MCF 10A (cell line): ENCODE results near the gene BACH2. TPM values are rescaled to one million over a fixed set of nuclear protein-coding genes. Genes with fewer than 3 reads are reported as not detected.

ENCODE experiments used
- BruUV-seq: library from RNA; stranded (reverse); fragments of 400-500 nt; replicated peaks from 2 replicates; lab custom pipeline; 2021; lab: Mats Ljungman, UMichigan
- CTCF ChIA-PET: fragments of 300-600 bp; sonication (Branson Sonifier 250); formaldehyde crosslinking; extraction: SDS; loops from one replicate; lab custom pipeline; 2021; ENCODE audit warnings: antibody characterized with exemption, inconsistent platforms; lab: Yijun Ruan, JAX
- POLR2A ChIA-PET: fragments of 300-600, 350-650 bp; sonication (Branson Sonifier 250); formaldehyde crosslinking; extraction: SDS; loops from one replicate; lab custom pipeline; 2020; ENCODE audit warnings: antibody characterized with exemption, inconsistent platforms; lab: Yijun Ruan, JAX
- DNase-seq: peaks from one replicate; pipeline ENCODE4 v3.0.0-alpha.2; 2018; ENCODE audit not compliant: unreplicated experiment
- H3K27ac Mint-ChIP-seq: one replicate; pipeline ENCODE4 v1.8.0; 2022; ENCODE audit warnings: mild to moderate bottlenecking, low read depth, mixed read lengths; ENCODE audit not compliant: unreplicated experiment
- H3K27me3 Mint-ChIP-seq: one replicate; pipeline ENCODE4 v1.8.0; 2022; ENCODE audit warnings: mixed read lengths; ENCODE audit not compliant: insufficient read depth, unreplicated experiment
- H3K36me3 Mint-ChIP-seq: one replicate; pipeline ENCODE4 v1.8.0; 2022; ENCODE audit warnings: mild to moderate bottlenecking, moderate library complexity, mixed read lengths; ENCODE audit not compliant: insufficient read depth, unreplicated experiment
- H3K4me1 Mint-ChIP-seq: one replicate; pipeline ENCODE4 v1.8.0; 2022; ENCODE audit warnings: mixed read lengths; ENCODE audit not compliant: insufficient read depth, unreplicated experiment
- H3K4me3 Mint-ChIP-seq: one replicate; pipeline ENCODE4 v1.8.0; 2022; ENCODE audit warnings: mild to moderate bottlenecking, moderate library complexity, mixed read lengths; ENCODE audit not compliant: unreplicated experiment
- H3K9me3 Mint-ChIP-seq: one replicate; pipeline ENCODE4 v1.8.0; 2022; ENCODE audit warnings: mixed read lengths; ENCODE audit not compliant: unreplicated experiment
- CTCF ChIP-seq: fragments of 200-600 bp; IDR thresholded peaks from one replicate; pipeline ENCODE4 v1.8.0; 2022; ENCODE audit warnings: antibody characterized with exemption, mild to moderate bottlenecking; ENCODE audit not compliant: unreplicated experiment
- intact Hi-C: fragments of 100-400 bp; cut with micrococcal nuclease; formaldehyde crosslinking; loops from 2 replicates; pipeline ENCODE4 v1.14.1; 2022
- total RNA-seq: library from RNA; stranded (reverse); gene quantifications from 2 replicates; pipeline ENCODE4 v1.2.3, GENCODE V29; 2022

BACH2 gene
- total RNA-seq, 1 experiment from 2014 or later: 9.9 TPM

GRCh38 chr6:90015883-90016282, 280.8 kb downstream of the BACH2 start:
- Mint-ChIP-seq H3K9me3 (peaks cover 6% of the 10 kb centered on the region), H3K36me3 (peaks cover 1% of the 10 kb centered on the region), H3K27me3 (no peaks in the 10 kb centered on the region), H3K27ac (no peak overlapping the region), H3K4me3 (no peak overlapping the region), H3K4me1 (no peaks in the 10 kb centered on the region)
- intact Hi-C loops: no loop called here
- ChIA-PET CTCF (no interaction called here), POLR2A (no interaction called here)
- DNase-seq: no peak
- BruUV-seq: no TSS peak
- no peak for TF ChIP-seq CTCF

- peaks cover 6% of the 10 kb centered on the region for H3K36me3 Mint-ChIP-seq
- BruUV-seq: no TSS peak
- peak overlapping the region; percentile 86 for H3K27ac Mint-ChIP-seq
These were observed 287.6 kb downstream of the BACH2 start for GRCh38 chr6:90008908-90009501.

GRCh38 chr6:90008189-90008907, 288.3 kb downstream of the BACH2 start:
- ChIA-PET POLR2A (interaction anchor here (1.0 to 2.5 kb wide), 4 partner anchors 8 to 209 kb away, joined by 3 to 15 read pairs (median 4); no protein-coding TSS in a partner anchor), CTCF (interaction anchor here (0.6 to 1.2 kb wide), 4 partner anchors 33 to 386 kb away, joined by 3 read pairs; no protein-coding TSS in a partner anchor)
- no peaks in the 10 kb centered on the region for H3K9me3 Mint-ChIP-seq
- TSS peak; percentile 72 for BruUV-seq
- intact Hi-C loops: no loop called here
- no peaks in the 10 kb centered on the region for H3K27me3 Mint-ChIP-seq
- DNase-seq: no peak
- peaks cover 6% of the 10 kb centered on the region for H3K36me3 Mint-ChIP-seq
- no peak for TF ChIP-seq CTCF
- no peak overlapping the region for H3K4me3 Mint-ChIP-seq
- H3K27ac Mint-ChIP-seq: peak overlapping the region; percentile 86
- peaks cover 12% of the 10 kb centered on the region for H3K4me1 Mint-ChIP-seq

More at GRCh38 chr6:90008908-90009501, 287.6 kb downstream of the BACH2 start:
- peaks cover 12% of the 10 kb centered on the region for H3K4me1 Mint-ChIP-seq
- no peaks in the 10 kb centered on the region for H3K27me3 Mint-ChIP-seq
- POLR2A ChIA-PET: interaction anchor here (1.0 to 2.5 kb wide), 4 partner anchors 8 to 208 kb away, joined by 3 to 15 read pairs (median 4); no protein-coding TSS in a partner anchor
- peak; percentile 59 for DNase-seq
- H3K9me3 Mint-ChIP-seq: no peaks in the 10 kb centered on the region
- intact Hi-C loops: no loop called here
- TF ChIP-seq CTCF: no peak
- H3K4me3 Mint-ChIP-seq: no peak overlapping the region
- CTCF ChIA-PET: interaction anchor here (0.6 to 1.2 kb wide), 4 partner anchors 33 to 80 kb away, joined by 3 read pairs; no protein-coding TSS in a partner anchor
